NCI-H748 treated with DMSO at 0.1 percent for 48 hours (cell line): ENCODE measurements around the gene C1QTNF7.
A peak's percentile ranks its signal among the peaks of the same experiment; 100 is the strongest.

ENCODE experiments used
- DNase-seq: peaks from one replicate; lab custom pipeline; 2025; lab: John Stamatoyannopoulos, UW

C1QTNF7 gene, protein sequence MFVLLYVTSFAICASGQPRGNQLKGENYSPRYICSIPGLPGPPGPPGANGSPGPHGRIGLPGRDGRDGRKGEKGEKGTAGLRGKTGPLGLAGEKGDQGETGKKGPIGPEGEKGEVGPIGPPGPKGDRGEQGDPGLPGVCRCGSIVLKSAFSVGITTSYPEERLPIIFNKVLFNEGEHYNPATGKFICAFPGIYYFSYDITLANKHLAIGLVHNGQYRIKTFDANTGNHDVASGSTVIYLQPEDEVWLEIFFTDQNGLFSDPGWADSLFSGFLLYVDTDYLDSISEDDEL

DNA sequence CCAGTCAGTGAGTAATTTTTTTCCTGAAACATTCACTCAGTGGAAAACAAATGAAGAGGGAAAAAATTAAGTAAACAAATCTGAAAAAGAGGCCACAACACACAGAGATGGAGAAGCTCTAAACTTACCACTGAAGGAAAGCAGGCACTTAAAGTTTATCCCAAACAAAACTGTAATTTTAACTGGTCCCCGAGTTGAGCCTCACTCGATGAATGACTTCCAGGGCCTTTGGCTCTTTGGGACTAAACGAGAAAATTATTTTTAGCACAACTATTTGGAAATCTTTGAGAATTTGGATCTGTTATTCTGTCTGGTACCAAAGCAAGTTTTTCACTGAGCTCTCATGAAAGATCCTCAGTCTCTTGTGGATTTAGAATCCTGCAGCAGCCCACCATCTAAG, at the start of gene C1QTNF7:
C1QTNF7 (plus strand) TSS at position 333 of the 400 bp plus-strand sequence. CDS start 7,711 bp downstream, outside the sequence.
- DNase-seq, result no peak

DNA sequence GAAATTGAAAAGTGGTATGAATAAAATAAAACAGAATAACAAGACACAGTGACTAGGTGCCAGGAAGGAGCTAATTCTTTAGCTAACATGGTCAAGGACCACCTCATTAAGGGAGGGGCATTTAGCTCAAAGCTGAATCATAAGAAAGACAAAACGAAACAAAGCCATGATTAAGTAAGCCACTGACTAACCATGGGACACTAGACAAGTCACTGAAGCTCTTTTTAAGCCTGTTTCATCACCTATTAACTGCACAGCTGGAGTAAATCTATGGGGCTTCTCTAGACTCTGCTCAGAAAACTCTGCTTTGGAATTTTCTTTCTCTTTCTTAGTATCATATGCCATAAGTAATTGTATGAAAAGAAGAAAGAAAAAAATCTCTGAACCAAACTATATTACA, 49.8 kb upstream of the C1QTNF7 start:
- DNase-seq, result no peak

DNA sequence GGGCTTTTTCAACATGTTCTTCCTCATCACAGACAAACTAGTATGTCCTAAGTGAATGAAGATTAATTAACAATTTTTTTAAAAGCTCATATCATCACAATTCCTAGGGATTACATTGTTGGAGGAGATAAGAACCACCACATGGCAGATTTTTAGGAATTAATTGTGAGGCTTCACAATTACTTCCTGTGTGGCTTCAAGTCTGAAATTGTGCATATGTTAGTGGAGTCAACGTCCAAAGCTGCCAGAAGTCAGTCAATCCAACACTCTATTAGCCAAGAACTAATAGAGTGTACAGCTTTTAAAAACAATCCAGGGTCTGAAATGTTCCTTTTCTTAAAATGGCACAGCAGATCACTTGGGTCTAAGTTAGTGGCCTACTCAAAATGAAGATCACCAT, 49.3 kb upstream of the C1QTNF7 start:
- DNase-seq, result no peak

DNA sequence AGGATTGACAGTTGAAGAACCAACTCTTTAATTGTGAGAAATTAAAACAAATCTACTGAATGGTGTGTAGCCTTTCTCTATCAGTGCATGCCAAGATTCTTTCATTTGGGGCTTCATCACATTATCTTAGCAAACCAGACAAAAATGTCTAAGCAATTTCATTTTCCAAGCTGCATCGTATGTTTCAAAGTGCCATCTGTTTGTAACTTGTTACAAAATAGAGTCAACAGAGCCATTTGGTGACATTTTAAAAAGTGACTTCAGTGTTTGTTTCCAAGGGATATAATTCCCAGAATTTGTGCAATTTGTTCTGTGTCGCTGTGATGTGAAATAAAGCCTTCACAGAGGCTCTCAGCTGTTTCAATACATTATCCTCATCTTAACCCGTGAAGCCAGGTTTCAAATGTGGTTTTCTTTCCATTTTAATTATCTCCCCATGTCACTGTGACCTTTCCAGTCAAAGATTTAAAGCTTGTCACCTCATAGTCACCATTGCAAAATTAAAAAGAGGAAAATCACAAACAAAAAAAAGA, 46.0 kb upstream of the C1QTNF7 start:
- no peak for DNase-seq

DNA sequence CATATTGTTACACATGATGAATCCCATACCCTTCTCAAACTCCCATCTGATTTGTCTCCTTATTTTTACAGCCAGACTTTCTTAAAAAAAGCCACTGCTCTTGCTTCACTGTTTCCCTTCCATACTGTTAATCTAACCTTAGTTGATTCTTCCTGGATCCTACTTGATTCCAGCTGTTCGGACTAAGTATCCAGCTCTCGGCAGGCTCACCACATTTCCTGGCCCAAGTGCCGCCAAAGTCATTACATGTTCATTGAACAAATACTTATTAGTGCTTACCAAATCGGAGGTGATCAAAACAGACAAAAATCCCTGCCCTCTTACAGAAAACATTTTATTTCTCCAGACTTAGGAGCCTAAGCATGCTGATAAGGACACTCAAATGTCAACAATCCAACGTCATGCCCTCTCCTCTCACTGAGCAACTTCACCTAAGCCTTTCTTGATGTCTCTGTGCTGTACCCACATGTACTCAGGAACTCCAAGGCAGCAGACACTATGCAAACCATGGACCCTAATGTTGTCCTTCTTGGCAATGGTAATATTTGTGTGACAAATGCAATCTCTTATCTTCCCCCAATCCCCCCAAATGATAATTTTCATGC, 45.1 kb upstream of the C1QTNF7 start:
- no peak for DNase-seq

DNA sequence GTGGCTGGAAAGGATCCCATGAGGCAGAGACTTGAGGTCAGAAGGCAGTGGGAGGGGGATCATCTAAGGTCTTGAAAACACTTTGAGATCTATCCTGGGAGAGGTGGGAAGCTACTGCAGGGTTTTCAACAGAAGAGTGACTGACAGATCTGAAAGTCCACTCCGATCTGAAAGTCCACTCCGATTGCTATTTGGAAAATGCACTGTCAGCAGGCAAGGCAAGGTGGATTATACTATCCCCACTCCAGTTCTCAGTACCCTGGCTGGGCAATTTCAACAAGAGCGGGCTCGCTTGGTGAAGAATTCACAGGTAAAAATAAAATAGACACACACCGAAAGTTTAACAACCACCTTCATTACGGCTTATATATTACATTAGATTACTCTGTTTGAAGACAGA, 42.3 kb upstream of the C1QTNF7 start:
- DNase-seq, result no peak

DNA sequence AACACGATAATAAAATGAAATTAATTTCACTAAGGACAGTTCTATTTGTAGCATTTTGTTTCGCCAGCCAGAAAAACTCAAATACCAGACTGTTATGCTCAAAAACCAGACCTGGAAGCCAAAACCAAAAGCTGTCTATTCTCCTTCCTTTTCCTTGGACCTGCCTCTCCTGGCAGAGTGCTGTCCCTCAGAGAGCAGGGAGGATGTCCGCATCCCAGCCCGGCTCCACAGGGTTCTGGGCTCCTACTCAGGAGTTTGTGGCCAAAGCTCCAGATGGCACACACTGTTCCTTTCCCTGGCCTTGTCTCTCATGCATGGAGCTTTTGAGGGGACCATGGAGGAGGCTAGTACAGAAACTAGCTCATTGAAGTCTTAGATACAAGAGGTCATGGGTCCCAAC, 41.9 kb upstream of the C1QTNF7 start:
- no peak for DNase-seq

DNA sequence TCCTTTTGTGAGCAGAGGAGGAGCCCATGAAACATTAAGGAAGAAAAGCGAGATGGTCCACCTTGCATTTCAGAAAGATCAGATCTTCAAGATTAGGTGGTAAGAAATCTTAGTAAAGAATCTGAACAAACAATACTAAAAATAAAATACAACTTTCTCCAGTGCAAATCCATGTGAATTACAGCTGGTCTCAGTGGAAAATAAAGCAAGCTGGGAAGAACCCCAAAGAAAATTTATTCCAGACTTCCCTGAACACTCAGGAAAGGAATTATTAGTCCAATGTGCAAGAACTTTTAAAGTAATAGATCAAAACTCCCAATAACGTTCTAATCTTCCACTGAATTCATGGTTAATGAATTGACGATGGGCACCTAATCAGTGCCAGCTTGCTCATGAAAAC, 37.3 kb upstream of the C1QTNF7 start:
- DNase-seq, result no peak

DNA sequence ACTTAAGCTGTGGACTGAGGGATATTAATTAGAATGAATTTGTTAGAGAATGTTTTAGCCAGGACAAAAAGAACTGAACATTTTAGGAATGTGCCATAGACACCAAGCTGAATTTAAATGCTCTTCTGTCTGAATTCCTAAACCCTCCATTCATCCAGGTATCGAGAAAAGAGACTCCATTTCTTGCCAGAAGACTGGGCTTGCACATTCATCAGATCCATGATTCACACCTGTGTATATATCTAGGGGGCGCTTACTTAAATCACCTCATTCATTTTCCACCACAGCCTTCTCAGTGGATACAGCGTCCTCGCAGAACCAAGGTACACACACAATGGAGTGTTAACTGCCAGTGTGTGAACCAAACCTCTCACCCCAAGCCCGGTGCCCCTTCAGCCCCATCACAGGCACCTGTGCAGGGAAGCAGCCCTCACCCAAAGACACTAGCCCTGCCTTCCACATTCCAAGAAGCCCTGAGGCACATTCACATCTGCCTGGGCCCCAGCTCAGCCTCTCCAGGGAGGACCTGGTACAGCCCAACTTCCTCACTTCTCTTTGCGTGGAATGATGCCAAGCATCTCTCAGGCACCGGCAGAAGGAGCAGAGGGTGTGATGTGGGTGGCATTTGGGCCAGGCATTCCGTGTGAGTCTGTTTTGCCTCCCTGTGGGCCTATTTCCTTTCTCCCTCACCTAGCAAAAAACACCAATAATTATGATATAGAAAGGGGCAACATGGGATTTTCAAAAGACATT, 35.6 kb upstream of the C1QTNF7 start:
- no peak for DNase-seq

DNA sequence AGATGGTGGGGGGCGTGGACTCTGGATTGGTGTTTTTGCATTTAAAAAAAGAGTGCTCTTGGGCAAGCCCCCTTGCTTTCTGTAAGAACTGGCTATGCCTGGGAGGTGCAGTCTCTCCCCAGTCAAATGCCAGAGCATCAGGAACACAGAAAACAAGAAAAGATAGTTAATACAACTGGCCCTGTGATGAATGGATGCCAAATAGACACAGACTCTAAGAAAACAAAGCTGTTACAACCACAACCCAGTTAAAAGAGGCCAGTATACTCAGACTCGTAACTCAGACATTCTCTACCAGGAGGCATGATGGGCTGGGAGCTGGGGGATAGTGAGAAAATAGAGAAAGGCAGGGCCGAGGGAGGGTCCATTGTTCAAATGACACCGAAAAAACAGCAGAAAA, 32.5 kb upstream of the C1QTNF7 start:
- no peak for DNase-seq

DNA sequence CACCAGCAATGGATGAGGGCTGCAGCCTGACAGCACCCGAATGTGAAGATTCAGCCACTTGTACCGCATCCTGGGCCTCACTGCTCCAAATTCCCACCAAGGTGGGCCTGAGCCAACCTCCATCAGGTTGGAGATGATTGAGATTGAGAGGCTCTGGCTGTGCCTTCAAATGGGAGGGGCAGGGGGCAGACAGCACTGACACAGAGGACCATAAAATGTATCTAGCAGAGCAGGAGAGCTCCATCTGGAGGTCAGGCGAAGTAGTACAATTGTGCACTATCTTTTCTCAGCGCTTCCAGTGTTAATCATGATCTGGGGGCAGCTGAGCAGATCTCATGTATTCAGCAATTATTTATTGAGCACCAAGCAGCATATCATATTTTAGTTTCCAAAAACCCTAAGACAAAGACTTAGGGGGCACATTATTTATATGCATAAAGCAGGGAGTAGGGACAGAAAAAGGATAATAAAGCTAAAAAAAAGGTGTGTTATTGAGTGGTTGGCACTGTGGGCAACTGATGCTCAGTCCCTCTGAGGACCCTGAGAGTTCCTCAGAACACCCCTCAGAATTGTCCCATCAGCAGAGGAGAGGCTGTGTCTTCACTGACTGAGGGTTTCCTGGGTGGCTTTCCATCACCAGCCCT, 31.6 kb upstream of the C1QTNF7 start:
- peak; percentile 18 for DNase-seq

DNA sequence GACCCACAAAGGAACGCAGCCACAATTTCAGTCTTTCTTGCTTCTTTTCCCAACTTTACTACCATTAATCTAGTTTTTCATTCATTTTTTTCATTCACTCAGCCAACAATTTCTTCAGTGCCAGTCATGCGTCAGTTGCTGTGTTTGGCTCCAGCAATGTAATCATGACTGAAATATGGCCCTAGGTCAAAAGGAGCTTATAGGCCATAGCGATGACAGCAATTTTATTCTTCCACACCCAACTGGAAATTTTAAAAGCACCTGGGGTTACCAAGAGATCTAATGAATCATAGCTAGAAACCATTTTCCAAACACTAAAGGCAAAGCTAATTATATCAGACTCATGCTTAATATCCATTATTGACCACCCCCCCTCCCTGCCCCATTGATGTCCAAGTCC, 29.8 kb upstream of the C1QTNF7 start:
- DNase-seq, result no peak

DNA sequence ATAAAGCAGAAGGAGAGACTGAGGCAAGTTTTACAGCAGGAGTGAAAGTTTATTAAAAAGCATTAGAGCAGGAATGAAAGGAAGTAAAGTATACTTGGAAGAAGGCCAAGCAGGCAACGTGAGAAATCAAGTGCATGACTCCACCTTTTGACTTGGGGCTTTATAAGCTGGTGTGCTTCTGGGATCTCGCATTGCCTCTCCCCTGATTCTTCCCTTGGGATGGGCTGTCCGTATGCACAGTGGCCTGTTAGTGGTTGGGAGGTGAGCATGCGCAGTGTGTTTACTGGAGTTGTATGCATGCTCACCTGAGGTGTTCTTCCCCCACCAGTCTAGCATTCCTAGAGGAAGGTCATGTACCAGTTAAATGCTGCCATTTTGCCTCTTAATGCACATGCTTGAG, 29.1 kb upstream of the C1QTNF7 start:
- no peak for DNase-seq

DNA sequence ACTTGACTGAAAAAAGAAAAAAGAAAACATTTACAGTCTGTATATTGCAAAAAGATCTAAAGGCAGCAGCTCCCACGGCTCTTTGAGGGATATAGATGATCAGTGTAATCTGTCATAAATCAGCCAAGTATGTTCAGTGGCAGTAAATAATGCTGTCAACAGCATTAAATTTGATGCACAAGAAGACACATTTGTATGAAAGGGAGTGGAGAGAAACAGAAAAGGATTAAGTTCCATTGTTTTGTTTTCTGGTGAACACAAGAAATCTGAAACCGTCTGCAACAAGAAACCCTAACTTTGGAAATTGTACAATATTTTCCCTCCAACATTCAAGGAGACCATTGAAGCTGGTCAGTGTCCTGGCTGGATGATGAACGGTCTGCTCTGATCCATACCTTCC, 27.6 kb upstream of the C1QTNF7 start:
- no peak for DNase-seq

DNA sequence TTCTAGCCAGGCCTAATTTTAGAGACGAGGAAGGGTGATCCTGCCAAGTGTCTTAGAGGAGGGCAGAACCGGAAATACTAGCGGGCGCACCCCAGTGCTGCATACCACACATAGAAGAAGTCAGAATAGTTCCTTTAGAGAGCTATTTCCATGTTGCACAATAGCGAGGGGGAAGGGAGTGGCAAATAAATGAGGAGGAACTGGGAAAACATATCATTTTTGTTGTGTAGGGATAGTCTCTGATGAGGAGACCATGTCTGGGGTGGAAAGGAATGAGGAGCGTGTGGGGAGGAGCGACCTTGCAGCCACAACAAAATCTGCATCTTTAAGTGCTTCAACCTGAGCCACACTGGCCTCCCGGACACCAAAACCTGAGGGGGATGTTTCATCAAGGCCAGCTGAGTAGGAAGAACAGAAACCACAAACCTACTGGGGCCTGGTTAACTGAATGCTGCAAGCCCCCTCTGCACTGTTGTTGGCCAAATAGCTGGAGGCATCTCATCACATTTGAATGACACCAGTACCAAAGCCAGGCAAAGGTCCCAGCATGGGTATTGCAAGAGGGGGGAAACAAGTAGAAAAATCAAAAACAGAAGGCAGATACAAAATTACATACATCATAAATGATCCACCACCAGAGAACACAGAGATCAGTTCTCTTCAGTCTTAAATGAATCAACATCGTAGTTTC, 26.7 kb upstream of the C1QTNF7 start:
- no peak for DNase-seq

DNA sequence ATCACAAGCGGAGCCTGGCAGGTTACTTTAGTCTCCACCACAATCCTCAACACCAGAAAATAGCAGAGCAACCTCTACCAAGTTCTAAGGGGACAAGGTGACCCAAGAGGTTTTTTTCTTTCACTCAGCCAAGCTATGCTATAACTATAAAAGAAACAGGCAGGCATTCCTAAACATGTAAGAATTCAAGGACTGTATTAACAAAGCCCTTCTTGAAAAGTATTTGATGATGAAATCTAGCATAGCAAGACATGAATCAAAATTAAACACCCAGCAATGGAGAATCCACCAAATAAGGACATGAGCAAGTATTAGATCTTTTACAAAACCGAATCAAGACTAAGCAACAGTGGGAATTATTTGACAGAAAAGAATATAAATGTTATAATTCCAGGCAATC, 25.7 kb upstream of the C1QTNF7 start:
- no peak for DNase-seq

DNA sequence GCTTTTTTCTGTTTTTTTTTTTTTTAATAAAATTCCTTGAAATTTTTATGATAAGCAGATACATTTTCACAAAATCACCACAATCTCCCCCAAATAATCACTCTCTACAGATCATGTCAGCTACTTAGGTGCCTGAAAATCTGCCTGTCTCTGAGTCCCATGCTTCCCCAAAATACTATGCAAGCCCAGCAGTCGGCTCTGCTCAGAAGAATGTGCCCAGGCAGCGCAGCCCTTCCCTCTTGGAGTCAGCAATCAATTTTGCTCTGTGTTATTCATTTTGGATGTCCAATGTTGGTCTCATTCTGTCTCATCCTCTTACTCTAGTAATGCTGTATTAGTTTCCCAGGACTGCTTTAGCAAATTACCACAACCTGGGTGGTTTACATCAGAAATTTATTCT, 24.9 kb upstream of the C1QTNF7 start:
- DNase-seq, result no peak

DNA sequence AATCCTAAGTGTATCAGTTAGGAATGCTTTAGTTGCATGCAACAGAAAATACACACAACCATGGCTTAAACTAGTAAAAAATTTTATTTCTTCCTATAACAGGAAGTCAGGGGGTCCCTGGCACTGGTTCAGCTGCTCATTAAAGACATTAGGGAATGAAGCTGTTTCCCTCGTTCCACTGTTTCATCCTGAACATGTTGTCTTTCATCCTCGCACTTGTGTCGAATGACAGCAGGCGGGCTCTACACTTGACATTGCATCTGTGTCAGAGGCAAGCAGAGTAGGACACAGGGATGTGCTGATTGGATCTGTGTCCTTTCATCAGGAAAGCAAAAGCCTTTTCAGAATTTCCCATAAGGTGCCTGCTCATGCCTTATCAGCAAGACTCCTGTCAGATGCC, 22.8 kb upstream of the C1QTNF7 start:
- no peak for DNase-seq

DNA sequence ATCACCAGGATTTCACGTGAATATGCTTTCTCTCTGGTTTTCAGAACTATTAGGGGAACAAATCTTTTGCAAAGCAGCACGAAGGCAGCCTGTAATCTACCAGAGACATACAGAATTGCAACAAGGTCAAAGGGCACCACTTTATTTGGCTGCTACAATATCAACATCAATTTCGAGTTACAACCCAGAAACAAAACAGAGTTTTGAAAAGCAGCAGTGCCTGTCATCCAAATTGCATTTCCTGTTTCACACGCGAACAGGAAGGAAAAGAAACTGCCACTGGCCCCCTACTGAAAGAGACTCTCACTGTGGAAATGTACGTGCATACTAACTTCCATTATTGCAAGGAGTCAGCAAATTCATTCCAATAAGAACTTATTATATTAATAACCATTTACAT, 17.1 kb upstream of the C1QTNF7 start:
- peak; percentile 28 for DNase-seq

DNA sequence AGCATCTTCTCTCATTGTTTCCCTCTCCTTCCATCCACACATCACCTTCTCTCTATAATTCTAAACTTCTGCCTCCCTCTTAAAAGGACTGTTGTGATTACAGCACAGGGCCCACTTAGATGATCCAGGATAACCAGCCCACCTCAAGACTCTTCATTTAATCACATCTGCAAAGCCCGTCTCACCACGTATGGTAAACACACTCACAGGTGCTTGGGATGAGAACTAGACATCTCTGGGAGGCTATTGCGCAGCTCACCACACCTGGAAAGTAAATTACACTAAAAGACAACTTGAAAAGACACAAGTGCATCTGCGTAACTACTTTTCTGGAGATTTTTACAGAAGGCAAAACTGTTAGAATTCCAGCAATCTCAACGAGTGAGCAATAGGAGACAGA, 15.4 kb upstream of the C1QTNF7 start:
- DNase-seq, result no peak

DNA sequence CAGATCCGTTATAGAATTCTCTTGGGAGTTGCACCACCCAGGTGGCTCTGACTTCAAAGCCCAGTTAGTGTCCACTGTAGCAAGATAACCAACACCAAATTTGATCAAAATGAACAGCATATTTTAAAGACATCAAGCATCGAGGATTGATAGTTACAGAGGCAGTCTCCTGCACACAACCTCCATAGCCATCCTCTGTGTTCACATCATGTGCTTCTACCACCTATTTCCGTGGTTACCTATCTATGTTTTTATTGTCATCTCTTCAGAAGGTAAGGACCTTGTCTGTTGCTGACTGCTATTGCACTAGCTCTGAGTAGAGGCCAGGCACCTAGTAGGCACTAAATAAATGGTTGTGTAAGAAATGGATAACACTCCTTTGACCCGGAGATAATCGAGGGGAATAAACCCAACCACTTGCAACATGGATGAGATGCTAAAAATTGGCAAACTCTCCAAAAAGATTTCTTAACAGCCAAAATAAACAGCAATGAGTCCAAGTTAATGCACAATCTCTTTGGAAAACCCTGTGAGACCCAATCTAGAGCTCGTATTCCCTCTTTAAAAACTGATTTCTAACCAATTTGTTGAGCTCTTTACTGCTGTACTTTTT, 14.7 kb upstream of the C1QTNF7 start:
- no peak for DNase-seq

DNA sequence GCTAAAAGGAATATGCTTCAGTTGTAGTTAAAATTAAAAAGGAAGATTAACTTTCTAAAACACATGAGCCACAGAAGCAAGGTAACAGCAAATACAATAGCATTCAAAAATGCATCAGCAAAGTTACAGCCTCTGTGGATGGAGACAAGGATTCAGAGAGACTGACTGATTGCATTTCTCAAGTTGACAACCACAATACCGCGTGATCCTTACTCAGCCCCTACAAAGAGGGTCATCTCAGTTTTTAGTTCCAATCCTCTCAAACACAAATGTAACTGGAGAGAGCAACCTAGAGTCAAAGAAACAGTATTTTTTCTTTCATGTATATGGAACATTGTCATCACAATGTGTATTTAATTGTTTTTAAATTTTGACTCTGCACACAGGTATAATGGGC, 14.2 kb upstream of the C1QTNF7 start:
- DNase-seq, result no peak
